B cell (primary cell): ENCODE measurements around the gene TSPYL1. TPM values are rescaled to one million over a fixed set of nuclear protein-coding genes. Genes with fewer than 3 reads are reported as not detected.

Experiments
- polyA plus RNA-seq: library from polyadenylated mRNA; depleted of rRNA; stranded (reverse); fragments of >200 nt; gene quantifications from 2 replicates; pipeline ENCODE4 v1.2.3, GENCODE V29; 2012
- total RNA-seq, 2 donors: library from RNA; stranded (reverse); fragments of 120-200 nt in 1 of 2; gene quantifications; 1 replicate in 1 of 2; 2 replicates in 1 of 2; pipeline versions ENCODE4 v1.2.3 to v1.2.4, GENCODE V29; 2013 to 2022

Gene TSPYL1
- total and polyA plus RNA-seq, 2 donors (not counting 1 experiment from before 2014, with no cell fraction given): 93.3 to 101 TPM

Other genes starting within 250 kb of the TSPYL1 start
- gene FRK, start 219.0 kb downstream of the TSPYL1 start, total RNA-seq: 0.07 TPM in 2 replicates
- gene FRK, start 219.0 kb downstream of the TSPYL1 start, polyA plus RNA-seq: 0.01 TPM in 2 replicates
- 54.2 and 54.8 TPM in 2 replicates for gene NT5DC1, start 179.1 kb downstream of the TSPYL1 start, total RNA-seq
- gene NT5DC1, start 179.1 kb downstream of the TSPYL1 start, polyA plus RNA-seq: 26.4 and 33.3 TPM in 2 replicates
- not detected in 2 replicates for gene COL10A1, start 153.8 kb downstream of the TSPYL1 start, total RNA-seq
- gene COL10A1, start 153.8 kb downstream of the TSPYL1 start, polyA plus RNA-seq: not detected in 2 replicates
- 20.5 and 20.6 TPM in 2 replicates for gene TSPYL4, start 25.9 kb downstream of the TSPYL1 start, total RNA-seq
- gene TSPYL4, start 25.9 kb downstream of the TSPYL1 start, polyA plus RNA-seq: 21.4 and 33.5 TPM in 2 replicates
- 8.6 and 12.0 TPM in 2 replicates for gene DSE, start 91.0 kb upstream of the TSPYL1 start, total RNA-seq
- gene DSE, start 91.0 kb upstream of the TSPYL1 start, polyA plus RNA-seq: 8.3 and 14.0 TPM in 2 replicates
- 29.6 and 30.6 TPM in 2 replicates for gene CALHM6, start 181.4 kb upstream of the TSPYL1 start, total RNA-seq
- gene CALHM6, start 181.4 kb upstream of the TSPYL1 start, polyA plus RNA-seq: 63.8 and 68.4 TPM in 2 replicates
- not detected in 2 replicates for gene CALHM5, start 231.7 kb upstream of the TSPYL1 start, total RNA-seq
- not detected in 2 replicates for gene CALHM5, start 231.7 kb upstream of the TSPYL1 start, polyA plus RNA-seq